Keratinocyte (primary cell): ENCODE measurements around the gene BRD7. TPM values are rescaled to one million over a fixed set of nuclear protein-coding genes. Genes with fewer than 3 reads are reported as not detected.

Source experiments
- DNase-seq: peaks from one replicate; pipeline ENCODE4 v3.0.0-alpha.2; 2011; ENCODE audit warnings: low read depth, missing footprints, low spot score
- FAIRE-seq: peaks from 2 replicates; lab custom pipeline; 2011; peaks lifted over from hg19 to GRCh38; lab: Jason Lieb, UNC
- H2AFZ ChIP-seq: 2 replicates; pipeline ENCODE4 v1.6.0; 2012; ENCODE audit warnings: low read length, control low read depth, inconsistent platforms; ENCODE audit not compliant: control insufficient read depth
- H3K27ac ChIP-seq: 2 replicates; pipeline ENCODE4 v1.5.1; 2011; ENCODE audit warnings: low read length; ENCODE audit not compliant: control insufficient read depth, insufficient read depth
- H3K27me3 ChIP-seq: 3 replicates; pipeline ENCODE4 v1.6.0; 2011; ENCODE audit warnings: low read length; ENCODE audit not compliant: control insufficient read depth, insufficient read depth; ENCODE audit errors: extremely low read depth
- H3K36me3 ChIP-seq, 2 experiments: 2 replicates in 1 of 2; 3 replicates in 1 of 2; pipeline ENCODE4 v1.5.1; 2011; ENCODE audit warnings: low read length in 2 of 2, mild to moderate bottlenecking in 1 of 2; ENCODE audit not compliant: control insufficient read depth in 2 of 2, insufficient read depth in 2 of 2; ENCODE audit errors: extremely low read depth in 1 of 2
- H3K4me1 ChIP-seq: 3 replicates; pipeline ENCODE4 v1.5.1; 2011; ENCODE audit warnings: low read length; ENCODE audit not compliant: control insufficient read depth, insufficient read depth; ENCODE audit errors: extremely low read depth
- H3K4me2 ChIP-seq: 3 replicates; pipeline ENCODE4 v1.6.0; 2011; ENCODE audit warnings: low read depth, low read length; ENCODE audit not compliant: control insufficient read depth, insufficient read depth; ENCODE audit errors: extremely low read depth
- H3K4me3 ChIP-seq, 3 experiments: fragments of 200-600 bp in 1 of 3; sonication (generic) in 1 of 3; 2 replicates in 2 of 3; 3 replicates in 1 of 3; pipeline ENCODE4 v1.5.1; 2011 to 2016; ENCODE audit warnings: low read length in 3 of 3, mild to moderate bottlenecking in 3 of 3, control low read depth in 2 of 3, inconsistent platforms in 1 of 3, low read depth in 1 of 3, mixed read lengths in 1 of 3, mixed run types in 1 of 3, moderate library complexity in 1 of 3; ENCODE audit not compliant: control insufficient read depth in 2 of 3, insufficient read depth in 2 of 3; ENCODE audit errors: extremely low read depth in 1 of 3
- H3K79me2 ChIP-seq: 2 replicates; pipeline ENCODE4 v1.6.0; 2012; ENCODE audit warnings: low read length; ENCODE audit not compliant: control insufficient read depth, insufficient read depth
- H3K9ac ChIP-seq: 3 replicates; pipeline ENCODE4 v1.6.0; 2011; ENCODE audit warnings: low read length; ENCODE audit not compliant: control insufficient read depth, insufficient read depth; ENCODE audit errors: extremely low read depth
- H3K9me1 ChIP-seq: 3 replicates; pipeline ENCODE4 v1.6.0; 2011; ENCODE audit warnings: low read length; ENCODE audit not compliant: control insufficient read depth, insufficient read depth; ENCODE audit errors: extremely low read depth
- H3K9me3 ChIP-seq: 2 replicates; pipeline ENCODE4 v1.5.1; 2012; ENCODE audit warnings: low read depth, low read length; ENCODE audit not compliant: control insufficient read depth
- H4K20me1 ChIP-seq: 3 replicates; pipeline ENCODE4 v1.6.0; 2011; ENCODE audit warnings: low read length; ENCODE audit not compliant: control insufficient read depth, insufficient read depth; ENCODE audit errors: extremely low read depth
- CTCF ChIP-seq, 3 experiments: IDR thresholded peaks in 1 of 3; conservative IDR thresholded peaks in 1 of 3; optimal IDR thresholded peaks in 1 of 3; 2 replicates in 2 of 3; 3 replicates in 1 of 3; pipeline versions ENCODE3 to v1.5.1; 2011; ENCODE audit warnings: low read length in 3 of 3, mild to moderate bottlenecking in 3 of 3, moderate library complexity in 2 of 3, control low read depth in 1 of 3, inconsistent platforms in 1 of 3; ENCODE audit not compliant: insufficient read depth in 2 of 3; ENCODE audit errors: extremely low read depth in 1 of 3
- EZH2 ChIP-seq: IDR thresholded peaks from one replicate; pipeline ENCODE4 v1.6.1; 2012; ENCODE audit warnings: inconsistent platforms, mild to moderate bottlenecking, low read length, moderate library complexity
- dilution Hi-C: fragments of 300-500 bp; cut with MboI; formaldehyde crosslinking; loops from one replicate; pipeline ENCODE4 v1.7.0; 2020; ENCODE audit warnings: low sequenced_read_pairs; ENCODE audit not compliant: extremely low pct_ligation_motif_present
- polyA plus RNA-seq, 5 experiments: library from polyadenylated mRNA; depleted of rRNA in 3 of 5; stranded (reverse) in 3 of 5; stranded (forward) in 1 of 5; unstranded in 1 of 5; fragments of >200 nt; gene quantifications; 1 replicate in 1 of 5; 2 replicates in 3 of 5; 3 replicates in 1 of 5; pipeline versions ENCODE4 v1.2.1 to v1.2.3, GENCODE V29; 2011 to 2012; ENCODE audit warnings: missing spikeins in 2 of 5, low read depth in 1 of 5, low replicate concordance in 1 of 5

The BRD7 gene
- polyA plus RNA-seq, 1 donor (not counting 4 experiments of a cell fraction or from before 2014, with no cell fraction given): 66.6 TPM

- Histone ChIP-seq H3K9ac (no peak overlapping the region), H2AFZ (no peak overlapping the region), H3K9me1 (no peaks in the 10 kb centered on the region), H3K27ac (no peak overlapping the region), H3K36me3 (no peaks in the 10 kb centered on the region), H3K4me3 (no peak overlapping the region), H3K9me3 (no peaks in the 10 kb centered on the region), H4K20me1 (no peaks in the 10 kb centered on the region), H3K79me2 (no peaks in the 10 kb centered on the region), H3K4me2 (no peak overlapping the region), H3K27me3 (no peaks in the 10 kb centered on the region), H3K4me1 (peaks cover 19% of the 10 kb centered on the region)
- FAIRE-seq (no peak), DNase-seq (no peak)
- dilution Hi-C loops: no loop called here
- TF ChIP-seq EZH2 (no peak), CTCF (optimal IDR thresholded peaks at IDR 0.05 in 1 of 3, IDR thresholded peaks at IDR 0.05 in 1 of 3, conservative IDR thresholded peaks at IDR 0.05 in 1 of 3; ENCODE audit: extremely low read depth in 1 of 3, insufficient read depth in 2 of 3, low read length in 3 of 3) (no peak)
Observed at GRCh38 chr16:50393416-50393815, 24.6 kb upstream of the BRD7 start.

GRCh38 chr16:50390914-50391716, 22.3 kb upstream of the BRD7 start:
- TF ChIP-seq CTCF (optimal IDR thresholded peaks at IDR 0.05 in 1 of 3, IDR thresholded peaks at IDR 0.05 in 1 of 3, conservative IDR thresholded peaks at IDR 0.05 in 1 of 3; ENCODE audit: extremely low read depth in 1 of 3, insufficient read depth in 2 of 3, low read length in 3 of 3) (no peak), EZH2 (no peak)
- FAIRE-seq: no peak
- no peak overlapping the region for H2AFZ ChIP-seq

More at GRCh38 chr16:50390914-50391716, 22.3 kb upstream of the BRD7 start:
- Histone ChIP-seq H3K4me1 (peaks cover 10% of the 10 kb centered on the region), H3K4me2 (no peak overlapping the region), H3K9me1 (no peaks in the 10 kb centered on the region), H3K4me3 (no peak overlapping the region), H3K9me3 (no peaks in the 10 kb centered on the region), H3K27ac (no peak overlapping the region), H3K79me2 (no peaks in the 10 kb centered on the region), H4K20me1 (no peaks in the 10 kb centered on the region), H3K27me3 (no peaks in the 10 kb centered on the region), H3K9ac (no peak overlapping the region), H3K36me3 (no peaks in the 10 kb centered on the region)
- dilution Hi-C loops: no loop called here
- DNase-seq: no peak
